Stomach (tissue), 4 donors: ENCODE measurements around the gene IRX1.

Source experiments
- POLR2A ChIP-seq, 4 donors: fragments of 450-650 bp; IDR thresholded peaks; one replicate each; pipeline ENCODE4 v1.6.1; 2016; ENCODE audit warnings: antibody characterized with exemption in 4 of 4, control low read depth in 2 of 4, mild to moderate bottlenecking in 1 of 4, moderate library complexity in 1 of 4
- POLR2AphosphoS5 ChIP-seq, 3 donors: sonication (generic); formaldehyde crosslinking; IDR thresholded peaks; one replicate each; pipeline ENCODE4 v1.6.1; 2016; ENCODE audit warnings: antibody characterized with exemption in 3 of 3
- TF ChIP-seq, protein P1 (sequence below), 7 experiments: fragments of 450-650 bp in 4 of 7; fragments of 200-600 bp in 3 of 7; sonication (generic) in 3 of 7; IDR thresholded peaks; one replicate each; pipeline ENCODE4 v1.5.1; 2016 to 2019; ENCODE audit warnings: antibody characterized with exemption in 7 of 7, control low read depth in 2 of 7, mild to moderate bottlenecking in 1 of 7

GRCh38 chr5:3612591-3613042 lies 17.0 kb downstream of the IRX1 start:
- TF ChIP-seq, protein P1, sequence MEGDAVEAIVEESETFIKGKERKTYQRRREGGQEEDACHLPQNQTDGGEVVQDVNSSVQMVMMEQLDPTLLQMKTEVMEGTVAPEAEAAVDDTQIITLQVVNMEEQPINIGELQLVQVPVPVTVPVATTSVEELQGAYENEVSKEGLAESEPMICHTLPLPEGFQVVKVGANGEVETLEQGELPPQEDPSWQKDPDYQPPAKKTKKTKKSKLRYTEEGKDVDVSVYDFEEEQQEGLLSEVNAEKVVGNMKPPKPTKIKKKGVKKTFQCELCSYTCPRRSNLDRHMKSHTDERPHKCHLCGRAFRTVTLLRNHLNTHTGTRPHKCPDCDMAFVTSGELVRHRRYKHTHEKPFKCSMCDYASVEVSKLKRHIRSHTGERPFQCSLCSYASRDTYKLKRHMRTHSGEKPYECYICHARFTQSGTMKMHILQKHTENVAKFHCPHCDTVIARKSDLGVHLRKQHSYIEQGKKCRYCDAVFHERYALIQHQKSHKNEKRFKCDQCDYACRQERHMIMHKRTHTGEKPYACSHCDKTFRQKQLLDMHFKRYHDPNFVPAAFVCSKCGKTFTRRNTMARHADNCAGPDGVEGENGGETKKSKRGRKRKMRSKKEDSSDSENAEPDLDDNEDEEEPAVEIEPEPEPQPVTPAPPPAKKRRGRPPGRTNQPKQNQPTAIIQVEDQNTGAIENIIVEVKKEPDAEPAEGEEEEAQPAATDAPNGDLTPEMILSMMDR (IDR thresholded peaks at IDR 0.05), result no peak
- no peak for TF ChIP-seq POLR2AphosphoS5 (IDR thresholded peaks at IDR 0.05)
- no peak for TF ChIP-seq POLR2A (IDR thresholded peaks at IDR 0.05)
